Tibial artery (tissue), 4 donors: ENCODE results near the gene KSR1.

Source experiments
- DNase-seq, 2 donors: peaks; one replicate each; pipeline ENCODE4 v3.0.0-alpha.2; 2019
- H3K27ac ChIP-seq, 2 donors: fragments of 200-600 bp; sonication (generic) in 1 of 2; 1 replicate in 1 of 2; 2 replicates in 1 of 2; pipeline ENCODE4 v1.5.1; 2018 to 2019; ENCODE audit warnings: mild to moderate bottlenecking in 1 of 2
- H3K27me3 ChIP-seq, 2 donors: fragments of 200-600 bp; sonication (generic) in 1 of 2; one replicate each; pipeline versions ENCODE4 v1.5.1 to v1.6.0; 2016 to 2019
- H3K36me3 ChIP-seq, 3 donors: fragments of 200-600 bp; sonication (generic) in 2 of 3; one replicate each; pipeline ENCODE4 v1.5.1; 2016 to 2019; ENCODE audit warnings: mild to moderate bottlenecking in 2 of 3
- H3K4me1 ChIP-seq, 4 donors: fragments of 200-600 bp; sonication (generic) in 2 of 4; 1 replicate in 3 of 4; 2 replicates in 1 of 4; pipeline ENCODE4 v1.5.1; 2016 to 2019
- H3K4me3 ChIP-seq, 2 donors: fragments of 200-600 bp; sonication (generic) in 1 of 2; 1 replicate in 1 of 2; 2 replicates in 1 of 2; pipeline ENCODE4 v1.5.1; 2018 to 2019; ENCODE audit warnings: mild to moderate bottlenecking in 2 of 2
- H3K9me3 ChIP-seq, 3 donors: fragments of 200-600 bp; sonication (generic) in 1 of 3; one replicate each; pipeline ENCODE4 v1.5.1; 2016 to 2019
- intact Hi-C: fragments of 100-400 bp; cut with DNase I; formaldehyde crosslinking; loops from one replicate; pipeline ENCODE4 v1.15.0; 2023; ENCODE audit warnings: low total_unique reads
- TF ChIP-seq, protein P1 (sequence below), 2 experiments: fragments of 200-600 bp in 1 of 2; fragments of 450-650 bp in 1 of 2; IDR thresholded peaks; one replicate each; pipeline ENCODE4 v1.5.1; 2017 to 2019; ENCODE audit warnings: antibody characterized with exemption in 2 of 2, mild to moderate bottlenecking in 1 of 2, moderate library complexity in 1 of 2

The KSR1 gene

DNA sequence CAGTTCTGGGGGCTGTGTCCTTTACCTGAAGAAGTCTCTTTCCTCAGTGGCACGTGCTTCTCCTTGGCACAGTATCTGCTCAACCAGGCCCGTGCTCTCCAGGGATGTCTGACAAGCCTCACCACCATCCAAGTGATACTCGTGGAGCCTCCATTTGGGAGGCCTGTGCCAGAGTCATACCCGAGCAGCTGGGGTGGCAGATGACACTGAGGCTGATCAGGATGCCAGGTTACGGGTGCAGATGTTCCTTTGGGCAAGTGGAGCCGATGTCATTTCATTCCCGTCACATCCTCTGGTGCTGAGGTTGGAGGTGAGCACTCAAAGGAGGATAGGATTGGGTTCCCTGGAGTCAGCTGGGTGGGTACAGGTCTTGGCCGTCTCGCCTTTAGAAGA, 87.2 kb downstream of the KSR1 start:
- Histone ChIP-seq H3K9me3 (no peaks in the 10 kb centered on the region), H3K4me3 (no peak overlapping the region), H3K27me3 (no peaks in the 10 kb centered on the region), H3K4me1 (peaks cover 4 to 36% (median 31%) of the 10 kb centered on the region in 4 donors), H3K36me3 (no peaks in the 10 kb centered on the region), H3K27ac (no peak overlapping the region)
- intact Hi-C loops, result no loop called here
- TF ChIP-seq, protein P1, sequence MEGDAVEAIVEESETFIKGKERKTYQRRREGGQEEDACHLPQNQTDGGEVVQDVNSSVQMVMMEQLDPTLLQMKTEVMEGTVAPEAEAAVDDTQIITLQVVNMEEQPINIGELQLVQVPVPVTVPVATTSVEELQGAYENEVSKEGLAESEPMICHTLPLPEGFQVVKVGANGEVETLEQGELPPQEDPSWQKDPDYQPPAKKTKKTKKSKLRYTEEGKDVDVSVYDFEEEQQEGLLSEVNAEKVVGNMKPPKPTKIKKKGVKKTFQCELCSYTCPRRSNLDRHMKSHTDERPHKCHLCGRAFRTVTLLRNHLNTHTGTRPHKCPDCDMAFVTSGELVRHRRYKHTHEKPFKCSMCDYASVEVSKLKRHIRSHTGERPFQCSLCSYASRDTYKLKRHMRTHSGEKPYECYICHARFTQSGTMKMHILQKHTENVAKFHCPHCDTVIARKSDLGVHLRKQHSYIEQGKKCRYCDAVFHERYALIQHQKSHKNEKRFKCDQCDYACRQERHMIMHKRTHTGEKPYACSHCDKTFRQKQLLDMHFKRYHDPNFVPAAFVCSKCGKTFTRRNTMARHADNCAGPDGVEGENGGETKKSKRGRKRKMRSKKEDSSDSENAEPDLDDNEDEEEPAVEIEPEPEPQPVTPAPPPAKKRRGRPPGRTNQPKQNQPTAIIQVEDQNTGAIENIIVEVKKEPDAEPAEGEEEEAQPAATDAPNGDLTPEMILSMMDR (IDR thresholded peaks at IDR 0.05), result no peak
- DNase-seq, result no peak

DNA sequence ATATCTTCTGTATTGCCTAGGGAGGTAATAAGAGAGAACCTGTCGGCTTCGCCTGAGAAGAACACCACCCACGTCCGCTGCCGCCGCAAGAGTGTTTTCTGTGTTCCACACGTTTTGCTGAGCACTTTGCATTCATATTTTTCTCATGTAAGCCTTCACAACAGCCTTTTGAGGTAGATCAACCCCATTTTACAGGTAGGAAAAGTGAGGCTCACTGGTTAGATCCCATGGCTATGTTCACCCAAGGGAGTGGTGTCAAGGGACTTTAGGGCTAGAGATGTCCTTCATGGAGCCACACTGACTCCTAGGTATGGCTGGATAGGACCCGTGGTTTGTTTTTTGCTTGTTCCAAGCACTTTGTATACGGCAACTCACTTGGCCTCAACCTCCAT, 87.7 kb downstream of the KSR1 start:
- Histone ChIP-seq H3K4me1 (peaks cover 4 to 31% (median 26%) of the 10 kb centered on the region in 4 donors), H3K36me3 (no peaks in the 10 kb centered on the region), H3K27me3 (no peaks in the 10 kb centered on the region), H3K4me3 (no peak overlapping the region), H3K27ac (no peak overlapping the region), H3K9me3 (no peaks in the 10 kb centered on the region)
- intact Hi-C loops, result no loop called here
- TF ChIP-seq, protein P1 (IDR thresholded peaks at IDR 0.05), result no peak
- no peak for DNase-seq

DNA sequence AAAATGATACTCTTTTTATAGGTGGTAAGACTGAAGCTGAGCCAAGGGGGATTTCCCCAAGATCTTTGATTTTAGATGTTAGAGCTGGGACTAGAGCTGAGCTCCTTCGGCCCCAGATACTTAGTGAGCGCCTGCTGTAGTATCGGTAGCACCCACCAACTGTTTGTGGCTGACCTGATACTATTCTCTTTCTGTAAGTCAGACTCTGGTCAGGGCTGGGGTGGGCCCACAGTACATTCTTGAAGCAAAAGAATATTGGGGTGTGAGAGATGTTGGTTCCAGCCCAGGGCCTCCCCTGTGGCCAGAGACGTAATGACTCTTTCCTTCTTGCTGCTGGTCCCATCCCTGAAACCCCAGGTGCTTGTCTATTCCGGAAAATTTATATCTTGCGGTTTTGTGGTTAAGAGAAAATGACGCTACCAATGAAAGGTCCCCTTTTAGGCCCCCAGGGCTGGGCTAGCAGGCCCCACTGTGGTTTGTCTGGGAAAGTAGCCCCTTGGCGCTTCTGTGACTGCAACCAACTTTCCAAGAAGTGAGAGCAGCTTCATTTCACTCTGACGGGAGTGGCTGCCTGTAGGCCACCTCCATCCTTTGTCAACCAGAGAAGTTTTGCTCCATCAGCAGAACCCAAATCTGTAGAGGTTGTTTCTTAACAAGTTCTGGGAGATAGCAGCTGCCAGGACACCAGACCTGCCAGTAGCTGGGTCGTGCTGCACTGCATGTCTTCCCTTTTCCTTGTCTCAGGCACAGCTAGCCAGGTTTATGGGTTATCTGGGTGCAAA, 88.3 kb downstream of the KSR1 start:
- H3K4me1 ChIP-seq, result peaks cover 4 to 28% (median 22%) of the 10 kb centered on the region in 4 donors
- no peak overlapping the region for H3K27ac ChIP-seq
- H3K4me3 ChIP-seq, result no peak overlapping the region
- H3K36me3 ChIP-seq, result no peaks in the 10 kb centered on the region
- DNase-seq, result no peak
- H3K9me3 ChIP-seq, result no peaks in the 10 kb centered on the region
- intact Hi-C loops, result no loop called here
- TF ChIP-seq, protein P1 (IDR thresholded peaks at IDR 0.05), result no peak
- H3K27me3 ChIP-seq, result no peaks in the 10 kb centered on the region

DNA sequence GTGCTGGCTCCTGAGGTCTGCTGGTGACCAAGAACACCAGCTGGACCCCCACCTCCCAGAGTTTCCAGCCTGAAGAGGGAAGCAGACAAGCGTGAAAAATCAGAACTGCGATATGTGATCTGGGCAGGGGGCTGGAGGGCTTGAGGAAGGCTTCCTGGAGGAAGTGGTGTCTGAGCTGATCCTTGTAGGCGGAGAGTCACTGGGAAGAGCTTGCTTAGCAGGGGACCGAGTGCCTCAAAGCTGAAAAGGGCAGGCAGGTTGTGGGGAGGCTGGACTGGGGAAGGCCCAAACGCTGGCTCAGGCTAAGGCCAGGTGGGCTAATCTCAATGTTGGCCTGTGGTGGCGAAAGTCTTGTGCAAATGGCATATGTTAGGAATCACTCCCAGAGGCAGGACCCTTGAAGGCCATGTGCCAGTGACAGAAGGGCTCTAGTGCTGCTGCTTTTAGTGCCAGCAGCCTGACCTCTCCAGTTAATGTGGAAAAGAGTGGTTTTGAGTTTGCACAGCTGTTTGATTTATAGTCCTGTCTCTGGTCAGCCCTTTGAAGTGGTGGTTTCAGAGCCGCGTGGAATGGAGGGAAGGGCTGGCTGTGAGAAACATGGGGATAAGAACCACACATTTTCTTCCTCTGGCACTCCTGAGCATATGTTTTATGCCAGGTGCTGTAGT, 89.4 kb downstream of the KSR1 start:
- peaks cover 3 to 22% (median 11%) of the 10 kb centered on the region in 4 donors for H3K4me1 ChIP-seq
- TF ChIP-seq, protein P1 (IDR thresholded peaks at IDR 0.05), result no peak
- H3K9me3 ChIP-seq, result no peaks in the 10 kb centered on the region
- no peaks in the 10 kb centered on the region for H3K27me3 ChIP-seq
- DNase-seq, result no peak
- H3K27ac ChIP-seq, result no peak overlapping the region
- H3K4me3 ChIP-seq, result no peak overlapping the region
- no peaks in the 10 kb centered on the region for H3K36me3 ChIP-seq
- intact Hi-C loops, result no loop called here

DNA sequence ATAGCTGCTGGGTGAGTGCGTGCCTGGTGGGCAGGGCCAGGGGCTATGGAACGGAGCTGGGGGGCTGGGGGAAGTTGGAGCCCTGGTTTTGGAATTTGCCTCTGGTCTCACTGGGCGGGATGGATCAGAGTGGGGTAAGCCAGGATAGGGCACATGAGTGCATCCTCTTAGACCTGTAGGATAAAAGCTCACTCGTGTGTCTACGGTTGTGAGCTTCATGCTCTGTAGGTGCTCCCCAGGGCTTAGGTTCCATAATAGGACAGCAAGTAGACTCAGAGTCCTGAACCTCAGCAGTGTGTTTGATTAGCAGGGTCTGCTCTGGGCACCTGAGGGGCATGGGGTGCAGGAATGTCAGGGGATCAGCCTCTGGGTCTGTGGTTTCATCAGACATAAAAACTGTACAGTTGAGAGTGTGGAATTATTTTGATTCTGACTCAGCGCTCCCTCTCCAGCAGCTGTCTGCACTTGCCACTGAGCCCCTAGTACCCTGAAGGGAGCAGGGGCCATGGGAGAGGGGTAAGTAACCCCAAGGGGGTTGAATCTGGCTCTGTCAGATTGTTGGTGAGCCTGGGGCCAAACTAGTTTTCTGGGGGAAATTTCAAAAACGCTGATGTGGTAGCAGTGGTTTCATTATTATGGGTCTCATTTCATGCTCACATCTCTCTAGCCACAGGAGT, 90.5 kb downstream of the KSR1 start:
- no peaks in the 10 kb centered on the region for H3K36me3 ChIP-seq
- H3K9me3 ChIP-seq, result no peaks in the 10 kb centered on the region
- peaks cover 0 to 12% (median 3%) of the 10 kb centered on the region in 4 donors for H3K4me1 ChIP-seq
- no peak overlapping the region for H3K4me3 ChIP-seq
- H3K27me3 ChIP-seq, result no peaks in the 10 kb centered on the region
- no peak overlapping the region for H3K27ac ChIP-seq
- intact Hi-C loops, result no loop called here
- TF ChIP-seq, protein P1 (IDR thresholded peaks at IDR 0.05), result no peak
- no peak for DNase-seq
